GM12874 (cell line): ENCODE data around the gene LAMA2.

ENCODE experiments used
- CTCF ChIP-seq: IDR thresholded peaks from 2 replicates; pipeline ENCODE4 v1.5.1; 2011; ENCODE audit warnings: low read depth, mild to moderate bottlenecking, control low read depth, low read length, moderate library complexity; ENCODE audit not compliant: insufficient read depth

Gene LAMA2

DNA sequence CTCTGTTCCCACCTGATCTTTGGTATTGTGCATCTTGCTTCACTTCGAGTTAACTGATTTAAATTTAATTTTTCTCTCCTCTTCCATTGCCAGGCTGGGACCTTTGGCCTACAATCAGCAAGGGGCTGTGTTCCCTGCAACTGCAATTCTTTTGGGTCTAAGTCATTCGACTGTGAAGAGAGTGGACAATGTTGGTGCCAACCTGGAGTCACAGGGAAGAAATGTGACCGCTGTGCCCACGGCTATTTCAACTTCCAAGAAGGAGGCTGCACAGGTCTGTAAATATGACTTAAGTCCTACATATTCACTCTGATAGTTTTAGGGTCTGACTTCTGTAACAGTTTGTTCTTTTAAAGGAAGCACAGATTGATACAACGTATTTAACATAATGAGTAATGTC lies 414.7 kb downstream of the LAMA2 start:
- TF ChIP-seq CTCF: no peak

GRCh38 chr6:129302671-129303070 lies 419.7 kb downstream of the LAMA2 start:
- no peak for TF ChIP-seq CTCF

DNA sequence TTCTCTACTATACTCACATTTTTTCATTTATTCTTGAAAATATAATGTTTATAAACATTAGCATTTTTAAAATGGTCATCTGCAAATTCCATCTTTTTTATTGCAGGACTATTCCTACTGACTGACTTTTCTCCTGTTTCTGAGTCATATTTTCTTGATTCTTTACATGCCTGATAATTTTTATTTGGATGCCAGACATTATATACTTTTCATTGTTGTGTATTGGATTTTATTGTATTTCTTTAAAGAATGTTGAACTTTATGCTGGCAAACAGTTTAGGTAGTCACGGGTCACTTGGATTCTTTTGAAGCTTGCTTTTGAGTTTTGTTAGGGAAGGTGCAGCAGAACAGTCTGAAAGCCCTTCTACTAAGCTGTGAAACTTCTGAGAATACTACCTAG lies 423.9 kb downstream of the LAMA2 start:
- no peak for TF ChIP-seq CTCF

DNA sequence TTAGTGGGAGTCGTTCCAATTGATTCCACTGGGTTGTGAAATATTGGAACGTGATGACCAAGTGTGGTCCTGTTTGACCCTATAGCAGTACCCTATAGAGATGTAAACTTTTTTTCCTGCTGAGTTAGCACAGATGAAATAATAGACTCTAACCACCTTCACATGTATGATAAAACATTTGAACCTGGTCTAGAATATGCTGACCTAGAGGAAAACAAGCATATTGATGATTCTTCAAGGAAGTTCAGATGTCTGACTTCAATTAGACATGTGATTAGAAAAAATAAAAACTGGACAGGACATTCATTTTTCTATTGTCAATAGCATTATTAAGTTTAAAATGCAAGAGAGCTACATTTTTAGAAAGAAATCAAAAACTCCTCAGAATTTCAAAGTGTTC lies 424.9 kb downstream of the LAMA2 start:
- TF ChIP-seq CTCF: no peak

DNA sequence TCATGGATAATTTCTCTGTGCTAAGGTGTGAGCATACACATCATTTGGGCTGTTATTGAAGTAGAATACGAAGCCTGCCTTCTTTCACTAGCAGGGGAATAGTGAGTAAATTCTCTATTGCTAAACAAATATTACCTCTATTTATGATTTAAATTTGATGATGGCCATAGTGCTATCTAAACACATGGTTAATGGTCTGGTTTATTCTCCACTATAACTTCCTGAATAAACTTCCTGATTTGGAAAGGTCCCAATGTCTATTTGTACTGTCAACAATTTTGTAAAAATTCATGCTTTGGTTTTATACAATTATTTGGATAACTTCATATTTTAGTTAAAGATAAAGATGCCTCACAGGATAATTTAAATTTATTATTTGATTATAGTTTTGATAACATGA lies 426.2 kb downstream of the LAMA2 start:
- TF ChIP-seq CTCF: no peak

DNA sequence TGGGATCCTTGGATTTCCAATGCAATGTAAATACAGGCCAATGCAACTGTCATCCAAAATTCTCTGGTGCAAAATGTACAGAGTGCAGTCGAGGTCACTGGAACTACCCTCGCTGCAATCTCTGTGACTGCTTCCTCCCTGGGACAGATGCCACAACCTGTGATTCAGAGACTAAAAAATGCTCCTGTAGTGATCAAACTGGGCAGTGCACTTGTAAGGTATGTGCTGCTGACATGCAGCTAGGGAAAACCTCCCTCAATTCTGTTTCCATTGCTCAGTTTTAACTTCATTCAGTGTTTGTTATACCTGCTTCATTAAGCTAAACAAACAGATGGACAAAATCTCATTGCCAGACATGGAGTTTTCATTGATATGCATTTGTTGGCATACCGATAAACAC lies 429.9 kb downstream of the LAMA2 start:
- no peak for TF ChIP-seq CTCF

DNA sequence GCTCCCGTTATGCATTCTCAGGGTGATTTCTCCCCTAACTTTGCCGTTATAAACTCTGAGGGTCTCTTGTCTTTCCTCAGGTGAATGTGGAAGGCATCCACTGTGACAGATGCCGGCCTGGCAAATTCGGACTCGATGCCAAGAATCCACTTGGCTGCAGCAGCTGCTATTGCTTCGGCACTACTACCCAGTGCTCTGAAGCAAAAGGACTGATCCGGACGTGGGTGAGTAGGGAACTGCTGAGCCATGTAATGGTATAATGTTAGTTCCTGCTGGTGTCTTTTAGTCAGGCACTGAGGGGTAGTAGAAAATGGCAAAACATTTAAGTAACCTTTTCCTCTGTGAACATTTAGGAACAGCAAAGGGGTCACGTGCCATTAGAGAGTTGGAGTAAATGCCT lies 431.6 kb downstream of the LAMA2 start:
- no peak for TF ChIP-seq CTCF
